Keratinocyte (primary cell): ENCODE data around the gene RCVRN. TPM values are rescaled to one million over a fixed set of nuclear protein-coding genes. Genes with fewer than 3 reads are reported as not detected.

Source experiments
- DNase-seq: peaks from one replicate; pipeline ENCODE4 v3.0.0-alpha.2; 2011; ENCODE audit warnings: low read depth, missing footprints, low spot score
- FAIRE-seq: peaks from 2 replicates; lab custom pipeline; 2011; peaks lifted over from hg19 to GRCh38; lab: Jason Lieb, UNC
- H2AFZ ChIP-seq: 2 replicates; pipeline ENCODE4 v1.6.0; 2012; ENCODE audit warnings: low read length, control low read depth, inconsistent platforms; ENCODE audit not compliant: control insufficient read depth
- H3K27ac ChIP-seq: 2 replicates; pipeline ENCODE4 v1.5.1; 2011; ENCODE audit warnings: low read length; ENCODE audit not compliant: control insufficient read depth, insufficient read depth
- H3K27me3 ChIP-seq: 3 replicates; pipeline ENCODE4 v1.6.0; 2011; ENCODE audit warnings: low read length; ENCODE audit not compliant: control insufficient read depth, insufficient read depth; ENCODE audit errors: extremely low read depth
- H3K36me3 ChIP-seq, 2 experiments: 2 replicates in 1 of 2; 3 replicates in 1 of 2; pipeline ENCODE4 v1.5.1; 2011; ENCODE audit warnings: low read length in 2 of 2, mild to moderate bottlenecking in 1 of 2; ENCODE audit not compliant: control insufficient read depth in 2 of 2, insufficient read depth in 2 of 2; ENCODE audit errors: extremely low read depth in 1 of 2
- H3K4me1 ChIP-seq: 3 replicates; pipeline ENCODE4 v1.5.1; 2011; ENCODE audit warnings: low read length; ENCODE audit not compliant: control insufficient read depth, insufficient read depth; ENCODE audit errors: extremely low read depth
- H3K4me2 ChIP-seq: 3 replicates; pipeline ENCODE4 v1.6.0; 2011; ENCODE audit warnings: low read depth, low read length; ENCODE audit not compliant: control insufficient read depth, insufficient read depth; ENCODE audit errors: extremely low read depth
- H3K4me3 ChIP-seq, 3 experiments: fragments of 200-600 bp in 1 of 3; sonication (generic) in 1 of 3; 2 replicates in 2 of 3; 3 replicates in 1 of 3; pipeline ENCODE4 v1.5.1; 2011 to 2016; ENCODE audit warnings: low read length in 3 of 3, mild to moderate bottlenecking in 3 of 3, control low read depth in 2 of 3, inconsistent platforms in 1 of 3, low read depth in 1 of 3, mixed read lengths in 1 of 3, mixed run types in 1 of 3, moderate library complexity in 1 of 3; ENCODE audit not compliant: control insufficient read depth in 2 of 3, insufficient read depth in 2 of 3; ENCODE audit errors: extremely low read depth in 1 of 3
- H3K79me2 ChIP-seq: 2 replicates; pipeline ENCODE4 v1.6.0; 2012; ENCODE audit warnings: low read length; ENCODE audit not compliant: control insufficient read depth, insufficient read depth
- H3K9ac ChIP-seq: 3 replicates; pipeline ENCODE4 v1.6.0; 2011; ENCODE audit warnings: low read length; ENCODE audit not compliant: control insufficient read depth, insufficient read depth; ENCODE audit errors: extremely low read depth
- H3K9me1 ChIP-seq: 3 replicates; pipeline ENCODE4 v1.6.0; 2011; ENCODE audit warnings: low read length; ENCODE audit not compliant: control insufficient read depth, insufficient read depth; ENCODE audit errors: extremely low read depth
- H3K9me3 ChIP-seq: 2 replicates; pipeline ENCODE4 v1.5.1; 2012; ENCODE audit warnings: low read depth, low read length; ENCODE audit not compliant: control insufficient read depth
- H4K20me1 ChIP-seq: 3 replicates; pipeline ENCODE4 v1.6.0; 2011; ENCODE audit warnings: low read length; ENCODE audit not compliant: control insufficient read depth, insufficient read depth; ENCODE audit errors: extremely low read depth
- EZH2 ChIP-seq: IDR thresholded peaks from one replicate; pipeline ENCODE4 v1.6.1; 2012; ENCODE audit warnings: inconsistent platforms, mild to moderate bottlenecking, low read length, moderate library complexity
- dilution Hi-C: fragments of 300-500 bp; cut with MboI; formaldehyde crosslinking; loops from one replicate; pipeline ENCODE4 v1.7.0; 2020; ENCODE audit warnings: low sequenced_read_pairs; ENCODE audit not compliant: extremely low pct_ligation_motif_present
- polyA plus RNA-seq, 5 experiments: library from polyadenylated mRNA; depleted of rRNA in 3 of 5; stranded (reverse) in 3 of 5; stranded (forward) in 1 of 5; unstranded in 1 of 5; fragments of >200 nt; gene quantifications; 1 replicate in 1 of 5; 2 replicates in 3 of 5; 3 replicates in 1 of 5; pipeline versions ENCODE4 v1.2.1 to v1.2.3, GENCODE V29; 2011 to 2012; ENCODE audit warnings: missing spikeins in 2 of 5, low read depth in 1 of 5, low replicate concordance in 1 of 5
- TF ChIP-seq, protein P1 (sequence below), 3 experiments: IDR thresholded peaks in 1 of 3; conservative IDR thresholded peaks in 1 of 3; optimal IDR thresholded peaks in 1 of 3; 2 replicates in 2 of 3; 3 replicates in 1 of 3; pipeline versions ENCODE3 to v1.5.1; 2011; ENCODE audit warnings: low read length in 3 of 3, mild to moderate bottlenecking in 3 of 3, moderate library complexity in 2 of 3, control low read depth in 1 of 3, inconsistent platforms in 1 of 3; ENCODE audit not compliant: insufficient read depth in 2 of 3; ENCODE audit errors: extremely low read depth in 1 of 3

Gene RCVRN
- polyA plus RNA-seq, 1 donor (not counting 4 experiments of a cell fraction or from before 2014, with no cell fraction given), result not detected

DNA sequence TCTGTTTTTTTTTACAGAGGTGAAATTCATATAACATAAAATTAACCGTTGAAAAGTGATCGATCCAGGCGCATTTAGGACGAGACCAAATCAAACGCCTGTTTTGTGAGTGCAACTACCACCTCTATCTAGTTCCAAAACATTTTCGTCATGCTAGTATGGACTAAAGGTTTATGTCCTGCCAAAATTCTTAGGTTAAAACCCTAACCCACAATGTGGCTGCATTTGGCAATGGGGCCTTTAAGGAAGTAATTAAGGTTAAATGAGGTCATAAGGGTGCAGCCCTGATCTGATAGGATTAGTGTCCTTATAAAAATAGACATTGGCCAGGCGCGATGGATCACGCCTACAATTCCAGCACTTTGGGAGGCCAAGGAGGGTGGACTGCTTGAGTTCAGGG lies 32.8 kb upstream of the RCVRN start:
- Histone ChIP-seq H3K9me3 (no peaks in the 10 kb centered on the region), H3K9ac (no peak overlapping the region), H3K79me2 (no peaks in the 10 kb centered on the region), H3K4me1 (no peaks in the 10 kb centered on the region), H3K27ac (no peak overlapping the region), H2AFZ (no peak overlapping the region), H3K36me3 (no peaks in the 10 kb centered on the region), H3K4me3 (no peak overlapping the region), H3K27me3 (no peaks in the 10 kb centered on the region), H3K4me2 (no peak overlapping the region), H3K9me1 (no peaks in the 10 kb centered on the region), H4K20me1 (no peaks in the 10 kb centered on the region)
- dilution Hi-C loops, result no loop called here
- FAIRE-seq (no peak), DNase-seq (no peak)
- TF ChIP-seq, protein P1, sequence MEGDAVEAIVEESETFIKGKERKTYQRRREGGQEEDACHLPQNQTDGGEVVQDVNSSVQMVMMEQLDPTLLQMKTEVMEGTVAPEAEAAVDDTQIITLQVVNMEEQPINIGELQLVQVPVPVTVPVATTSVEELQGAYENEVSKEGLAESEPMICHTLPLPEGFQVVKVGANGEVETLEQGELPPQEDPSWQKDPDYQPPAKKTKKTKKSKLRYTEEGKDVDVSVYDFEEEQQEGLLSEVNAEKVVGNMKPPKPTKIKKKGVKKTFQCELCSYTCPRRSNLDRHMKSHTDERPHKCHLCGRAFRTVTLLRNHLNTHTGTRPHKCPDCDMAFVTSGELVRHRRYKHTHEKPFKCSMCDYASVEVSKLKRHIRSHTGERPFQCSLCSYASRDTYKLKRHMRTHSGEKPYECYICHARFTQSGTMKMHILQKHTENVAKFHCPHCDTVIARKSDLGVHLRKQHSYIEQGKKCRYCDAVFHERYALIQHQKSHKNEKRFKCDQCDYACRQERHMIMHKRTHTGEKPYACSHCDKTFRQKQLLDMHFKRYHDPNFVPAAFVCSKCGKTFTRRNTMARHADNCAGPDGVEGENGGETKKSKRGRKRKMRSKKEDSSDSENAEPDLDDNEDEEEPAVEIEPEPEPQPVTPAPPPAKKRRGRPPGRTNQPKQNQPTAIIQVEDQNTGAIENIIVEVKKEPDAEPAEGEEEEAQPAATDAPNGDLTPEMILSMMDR (optimal IDR thresholded peaks at IDR 0.05 in 1 of 3, IDR thresholded peaks at IDR 0.05 in 1 of 3, conservative IDR thresholded peaks at IDR 0.05 in 1 of 3; ENCODE audit: extremely low read depth in 1 of 3, insufficient read depth in 2 of 3, low read length in 3 of 3), result no peak
- TF ChIP-seq EZH2, result no peak

DNA sequence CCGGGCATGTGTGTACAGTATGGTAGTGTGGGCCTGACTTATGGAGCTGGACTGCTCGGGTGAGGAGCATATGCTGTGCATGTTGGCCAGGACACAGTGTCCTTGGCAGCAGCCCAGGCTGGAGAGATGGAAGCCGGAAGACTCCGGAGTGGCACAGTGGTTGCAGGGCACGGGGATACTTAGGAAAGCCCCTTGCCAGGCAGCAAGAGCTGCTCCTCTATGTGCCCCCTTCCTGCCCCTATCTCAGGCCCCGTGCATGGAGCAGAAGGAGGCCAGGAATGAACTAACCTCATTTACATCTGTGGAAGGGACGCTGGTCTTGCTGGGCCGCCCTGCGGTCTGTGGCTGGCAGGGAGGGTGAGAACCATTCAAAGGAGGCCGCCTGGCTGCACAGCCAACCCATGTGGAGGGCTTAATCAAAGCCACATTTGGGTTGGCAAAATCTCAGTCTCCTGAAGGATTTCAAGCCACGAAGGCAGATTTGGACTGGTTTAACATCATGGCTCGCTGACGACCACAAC lies 32.2 kb upstream of the RCVRN start:
- no peaks in the 10 kb centered on the region for H3K9me1 ChIP-seq
- H3K9ac ChIP-seq, result no peak overlapping the region
- H3K27me3 ChIP-seq, result no peaks in the 10 kb centered on the region
- no peaks in the 10 kb centered on the region for H3K79me2 ChIP-seq
- H3K4me2 ChIP-seq, result no peak overlapping the region
- no peaks in the 10 kb centered on the region for H4K20me1 ChIP-seq
- dilution Hi-C loops, result no loop called here
- no peak overlapping the region for H2AFZ ChIP-seq
- H3K4me1 ChIP-seq, result no peaks in the 10 kb centered on the region
- no peak overlapping the region for H3K27ac ChIP-seq
- no peak overlapping the region for H3K4me3 ChIP-seq
- no peaks in the 10 kb centered on the region for H3K9me3 ChIP-seq
- no peak for FAIRE-seq
- DNase-seq, result no peak
- H3K36me3 ChIP-seq, result no peaks in the 10 kb centered on the region
- no peak for TF ChIP-seq EZH2
- TF ChIP-seq, protein P1 (optimal IDR thresholded peaks at IDR 0.05 in 1 of 3, IDR thresholded peaks at IDR 0.05 in 1 of 3, conservative IDR thresholded peaks at IDR 0.05 in 1 of 3; ENCODE audit: extremely low read depth in 1 of 3, insufficient read depth in 2 of 3, low read length in 3 of 3), result no peak
